NCI-H146 (cell line): ENCODE data around the gene SNRPD1.
"Not testable (repeated sequence)": the region's sequence is repeated elsewhere in the genome, so short reads cannot be mapped to it uniquely, and the experiment has no call there.

Source experiments
- DNase-seq: peaks from one replicate; lab custom pipeline; 2025; lab: John Stamatoyannopoulos, UW

The SNRPD1 gene

DNA sequence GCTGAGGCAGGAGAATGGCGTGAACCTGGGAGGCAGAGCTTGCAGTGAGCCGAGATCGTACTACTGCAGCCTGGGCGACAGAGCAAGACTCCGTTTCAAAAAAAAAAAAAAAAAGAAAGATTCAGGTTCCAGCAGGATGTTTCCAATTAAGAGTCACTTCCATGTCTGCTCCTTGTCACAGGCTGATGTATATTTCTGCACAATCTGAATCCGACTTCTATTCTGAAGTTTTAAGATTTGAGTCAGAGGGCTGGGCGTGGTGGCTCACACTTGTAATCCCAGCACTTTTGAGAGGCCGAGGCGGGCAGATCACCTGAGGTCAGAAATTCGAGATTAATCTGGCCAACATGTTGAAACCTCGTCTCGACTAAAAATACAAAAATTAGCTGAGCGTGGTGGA lies 24.7 kb downstream of the SNRPD1 start:
- DNase-seq, result no peak

DNA sequence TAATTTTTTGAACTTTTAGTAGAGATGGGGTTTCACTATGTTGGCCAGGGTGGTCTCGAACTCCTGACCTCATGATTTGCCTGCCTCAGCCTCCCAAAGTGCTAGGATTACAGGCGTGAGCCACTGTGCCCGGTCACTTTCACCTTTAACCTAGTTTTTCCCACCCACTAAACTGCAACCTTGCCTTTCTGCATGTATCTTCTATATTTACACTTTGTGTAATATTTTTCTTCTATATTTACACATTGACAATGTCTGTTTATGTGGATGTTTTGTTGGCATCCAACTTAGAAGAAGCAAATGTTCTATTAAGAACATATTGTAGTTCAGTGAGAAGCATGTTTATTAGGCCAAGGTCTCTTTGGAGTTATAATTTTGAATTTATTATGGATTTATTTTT lies 26.7 kb downstream of the SNRPD1 start:
- DNase-seq, result no peak

DNA sequence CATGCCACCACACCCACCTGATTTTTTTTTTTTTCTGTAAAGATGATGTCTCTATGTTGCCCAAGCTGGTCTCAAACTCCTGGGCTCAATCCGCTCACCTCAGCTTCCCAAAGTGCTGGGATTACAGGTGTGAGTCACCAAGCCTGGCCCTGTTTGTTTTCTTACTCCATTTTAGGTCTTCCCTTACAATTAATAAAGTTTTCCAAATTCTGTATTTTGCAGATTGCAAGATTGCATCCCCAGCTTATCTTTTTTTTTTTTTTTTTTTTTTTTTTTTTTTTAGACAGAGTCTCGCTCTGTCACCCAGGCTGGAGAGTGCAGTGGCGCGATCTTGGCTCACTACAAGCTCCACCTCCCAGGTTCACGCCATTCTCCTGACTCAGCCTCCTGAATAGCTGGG lies 28.3 kb downstream of the SNRPD1 start:
- DNase-seq, result not testable (repeated sequence)

DNA sequence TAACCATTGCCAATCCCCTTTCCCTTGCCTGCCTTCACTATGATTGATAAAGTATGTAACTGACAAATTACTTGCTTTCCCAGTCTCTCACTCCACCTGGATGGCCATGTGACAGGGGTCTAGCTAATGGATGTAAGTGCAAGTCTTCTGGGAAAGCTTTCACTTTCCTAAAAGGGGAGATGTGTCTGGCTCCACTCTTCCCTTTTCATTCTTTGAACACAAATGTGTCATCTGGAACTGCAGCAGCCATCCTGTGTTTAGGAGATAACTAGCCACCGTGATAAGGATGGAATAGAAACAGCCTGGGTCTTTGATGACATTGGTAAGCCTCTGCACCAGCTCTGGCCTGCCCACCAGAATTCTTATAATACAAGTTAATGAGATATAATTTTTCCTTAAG lies 38.2 kb downstream of the SNRPD1 start:
- DNase-seq, result no peak

DNA sequence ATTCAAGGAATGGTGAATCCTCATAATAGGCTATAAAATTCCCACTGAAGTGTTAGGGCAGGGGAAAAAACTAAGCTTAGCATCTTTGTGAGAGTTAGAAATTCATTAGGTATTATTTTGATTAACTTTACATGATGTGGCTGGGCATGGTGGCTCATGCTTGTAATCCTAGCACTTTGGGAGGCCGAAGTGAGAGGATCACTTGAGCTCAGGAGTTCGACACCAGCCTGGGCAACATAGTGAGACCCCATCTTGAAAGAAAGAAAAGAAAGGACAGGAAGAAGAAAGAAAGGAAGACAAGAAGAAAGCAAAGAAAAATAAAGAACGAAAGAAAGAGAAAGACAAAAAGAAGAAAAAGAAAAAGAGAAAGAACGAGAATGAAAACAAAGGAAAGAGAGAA lies 40.0 kb downstream of the SNRPD1 start:
- no peak for DNase-seq

DNA sequence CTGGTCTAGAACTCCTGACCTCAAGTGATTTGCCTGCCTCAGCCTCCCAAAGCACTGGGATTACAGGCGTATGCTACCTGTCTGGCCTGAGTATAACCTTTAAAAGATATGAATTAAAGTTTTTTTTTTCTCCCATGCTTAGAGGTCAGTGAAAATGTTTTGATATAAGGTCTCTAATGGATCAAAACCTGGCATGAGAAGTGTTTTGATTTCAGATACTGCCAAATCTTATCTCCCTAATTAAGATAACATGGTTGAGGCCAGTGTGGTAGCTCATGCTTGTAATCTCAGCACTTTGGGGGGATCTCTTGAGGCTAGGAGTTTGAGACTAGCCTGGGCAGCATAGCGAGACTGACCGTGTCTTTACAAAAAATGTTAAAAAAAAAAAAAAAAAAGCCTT lies 41.2 kb downstream of the SNRPD1 start:
- DNase-seq, result no peak

DNA sequence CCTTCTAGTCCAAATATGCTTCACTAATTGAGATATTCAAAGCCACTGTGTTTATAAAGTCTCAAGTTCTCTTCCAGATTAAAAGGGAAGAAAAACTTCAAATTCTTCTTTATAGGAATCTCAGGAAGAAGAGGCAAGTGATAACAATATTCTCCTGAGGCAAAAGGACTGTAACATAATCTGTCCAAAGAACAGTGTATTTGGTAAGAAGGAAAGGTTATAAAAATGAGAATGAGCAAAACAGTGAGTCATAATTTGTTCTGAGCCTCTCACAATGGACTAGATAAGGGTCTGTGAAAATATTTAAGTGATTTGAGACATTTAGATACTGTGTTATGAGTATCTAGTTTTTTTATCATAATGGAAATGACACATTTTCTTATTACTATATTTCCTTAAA lies 44.3 kb downstream of the SNRPD1 start:
- no peak for DNase-seq

DNA sequence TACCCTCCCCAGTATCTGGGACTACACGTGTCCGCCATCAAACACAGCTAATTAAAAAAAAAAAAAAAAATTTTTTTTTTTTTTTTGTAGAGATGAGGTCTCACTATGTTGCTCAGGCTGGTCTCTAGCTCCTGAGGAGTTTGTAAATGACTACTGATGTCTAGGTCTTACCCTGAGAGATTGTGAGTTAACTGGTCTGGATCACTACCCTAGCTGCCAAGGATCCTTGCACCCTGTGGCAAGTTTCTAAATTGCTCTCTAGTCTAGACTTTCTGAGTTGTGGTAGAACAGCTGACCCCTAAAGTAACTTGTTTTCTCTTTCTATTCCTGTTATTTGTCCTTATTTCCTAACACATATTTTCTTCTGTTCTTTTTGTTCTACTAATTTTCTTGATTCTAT lies 48.0 kb downstream of the SNRPD1 start:
- no peak for DNase-seq

DNA sequence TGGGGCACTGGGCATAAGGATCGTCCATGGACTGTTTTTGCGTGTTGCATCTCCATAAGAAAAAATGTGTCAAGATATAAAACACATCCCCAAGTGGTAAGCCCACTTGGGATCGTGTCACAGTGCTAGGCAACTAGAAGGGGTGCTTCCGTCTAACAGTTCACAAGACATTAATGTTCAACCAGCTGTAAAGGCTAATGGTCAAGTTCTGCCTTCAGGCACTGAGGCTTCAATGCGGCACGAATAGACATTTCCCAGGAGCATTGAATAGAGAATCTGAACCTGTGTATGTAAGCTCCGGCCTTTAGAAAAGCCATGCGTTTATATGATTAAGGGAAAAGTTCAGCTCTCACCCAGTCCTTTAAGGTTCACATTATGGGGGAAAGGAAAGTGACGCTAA lies 50.5 kb downstream of the SNRPD1 start:
- DNase-seq, result no peak

DNA sequence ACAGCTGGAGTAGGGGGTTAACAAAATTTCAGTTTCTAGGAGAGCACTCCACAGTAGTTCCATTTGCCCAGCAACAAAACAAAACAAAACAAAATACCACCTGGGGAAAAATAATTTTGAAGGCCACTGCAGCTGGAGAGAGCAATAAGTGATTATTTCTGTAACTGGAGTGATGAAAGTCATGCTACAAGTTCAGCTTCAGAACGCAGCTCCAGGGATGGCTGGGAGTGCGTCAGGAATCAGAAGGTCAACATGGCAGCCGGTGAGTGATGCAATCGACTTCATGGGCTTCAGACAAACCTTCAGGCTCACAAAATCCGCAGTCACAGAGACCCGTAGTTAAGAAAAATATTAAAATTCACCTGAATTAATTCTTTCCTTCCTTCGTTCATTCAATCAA lies 51.5 kb downstream of the SNRPD1 start:
- no peak for DNase-seq

DNA sequence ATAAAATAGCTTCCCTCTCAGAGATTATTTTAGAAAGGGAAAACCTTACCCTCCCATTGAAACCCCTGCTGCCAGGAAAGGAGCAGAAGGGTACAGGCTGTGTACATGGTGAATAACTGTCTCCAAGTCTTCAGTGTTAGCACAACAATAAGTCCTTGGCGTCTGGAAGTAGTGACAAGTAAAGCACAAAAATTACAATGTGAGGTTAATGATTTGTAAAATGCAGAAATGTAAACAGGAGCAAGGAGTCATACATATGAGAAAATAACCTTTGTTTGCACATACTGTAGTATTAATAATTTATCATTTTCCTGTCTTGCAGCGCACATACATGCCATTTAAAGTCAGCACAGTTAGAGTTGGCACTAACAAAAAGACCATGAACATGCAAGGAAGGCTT lies 52.0 kb downstream of the SNRPD1 start:
- DNase-seq, result no peak

DNA sequence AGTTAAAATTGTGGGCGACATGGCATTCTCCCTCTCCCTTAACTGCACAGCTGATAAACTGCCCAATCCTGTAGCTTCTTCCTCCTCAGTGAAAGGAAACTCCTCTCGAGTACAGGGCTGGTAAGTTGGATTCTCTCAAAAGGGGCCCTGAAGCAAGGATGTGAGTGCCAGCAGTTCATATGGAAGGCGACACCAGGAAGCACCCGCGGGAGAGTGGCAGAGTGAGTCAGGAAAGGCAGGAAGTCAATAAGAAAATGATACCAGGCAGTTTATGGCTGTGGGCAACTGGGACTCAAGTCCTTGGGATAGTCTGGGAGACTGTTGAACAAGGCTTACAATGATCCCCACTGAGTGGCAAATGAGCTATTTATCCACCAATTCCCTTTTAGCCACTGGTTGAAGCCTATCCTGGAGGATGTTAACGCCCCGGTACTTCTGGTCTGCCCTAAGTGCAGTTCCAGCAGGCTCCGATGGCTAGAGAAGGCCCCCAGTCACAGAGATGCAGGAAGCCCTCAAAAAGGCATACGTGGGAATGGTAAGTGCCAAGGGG lies 57.7 kb downstream of the SNRPD1 start:
- no peak for DNase-seq

DNA sequence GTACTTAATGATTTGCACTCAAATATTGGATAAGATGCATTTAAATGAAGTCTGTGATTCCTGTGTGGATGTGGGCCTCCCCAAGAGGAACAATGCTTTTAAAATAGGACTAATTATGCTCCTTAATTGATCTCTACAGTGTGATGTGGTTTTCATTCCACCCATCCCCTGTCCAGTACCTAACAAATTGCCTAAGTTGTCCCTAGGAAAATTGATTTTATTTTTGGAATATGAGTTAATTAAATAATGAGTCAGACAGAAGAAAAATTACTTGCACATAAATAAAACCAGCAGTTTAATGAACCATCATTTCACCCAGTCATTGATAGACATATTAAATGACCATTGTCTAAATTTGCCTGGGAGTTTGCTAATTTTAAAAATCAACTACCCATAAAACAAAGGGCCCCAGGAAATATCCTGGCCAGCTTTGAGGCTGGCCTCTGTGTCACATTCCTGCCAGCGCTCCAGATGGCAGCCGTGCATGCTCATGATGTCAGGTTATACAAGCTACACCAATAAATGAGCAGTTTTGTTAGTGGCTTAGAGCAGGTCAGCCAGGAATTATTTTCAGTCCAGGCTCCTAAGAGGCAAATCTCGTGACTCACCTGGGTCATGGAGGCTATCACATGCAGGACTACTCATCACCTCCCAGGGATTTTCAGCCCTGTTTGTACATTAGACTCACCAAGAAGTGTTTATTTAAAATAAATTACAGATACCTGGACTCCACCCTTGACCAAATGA lies 60.6 kb downstream of the SNRPD1 start:
- DNase-seq, result peak; percentile 51

DNA sequence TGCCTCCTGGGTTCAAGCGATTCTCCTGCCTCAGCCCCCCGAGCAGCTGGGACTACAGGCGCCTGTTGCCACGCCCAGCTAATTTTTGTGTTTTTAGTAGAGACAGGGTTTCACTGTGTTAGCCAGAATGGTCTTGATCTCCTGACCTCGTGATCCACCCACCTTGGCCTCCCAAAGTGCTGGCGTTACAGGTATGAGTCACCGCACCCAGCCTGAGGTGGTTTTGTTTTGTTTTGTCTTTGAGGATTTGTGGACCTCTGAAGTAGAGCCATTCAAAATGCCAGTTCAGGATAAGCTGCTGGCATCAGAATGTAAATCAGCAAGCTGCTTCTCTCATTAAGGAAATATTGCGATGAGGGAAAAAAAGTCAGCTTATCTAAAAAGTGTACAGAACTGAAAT lies 63.2 kb downstream of the SNRPD1 start:
- not testable (repeated sequence) for DNase-seq

DNA sequence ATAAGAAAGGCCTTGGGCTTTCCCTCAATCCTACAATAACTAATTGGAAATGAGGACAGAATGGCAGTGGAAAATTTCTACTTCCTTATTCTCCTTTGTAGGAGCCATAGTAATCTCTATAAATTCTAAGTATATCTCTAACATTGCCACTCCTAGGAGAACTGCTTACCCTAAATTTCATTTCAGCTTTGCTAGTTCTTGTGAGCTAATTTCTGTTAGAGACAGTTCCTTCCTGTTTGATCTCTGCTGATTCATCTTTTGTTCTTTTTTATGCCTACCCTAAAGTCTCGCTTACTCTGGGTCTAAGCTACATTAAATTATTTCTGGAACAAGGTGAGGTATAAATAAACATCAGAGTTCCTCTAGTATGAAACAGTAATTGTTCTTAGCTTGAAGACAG lies 66.7 kb downstream of the SNRPD1 start:
- no peak for DNase-seq

DNA sequence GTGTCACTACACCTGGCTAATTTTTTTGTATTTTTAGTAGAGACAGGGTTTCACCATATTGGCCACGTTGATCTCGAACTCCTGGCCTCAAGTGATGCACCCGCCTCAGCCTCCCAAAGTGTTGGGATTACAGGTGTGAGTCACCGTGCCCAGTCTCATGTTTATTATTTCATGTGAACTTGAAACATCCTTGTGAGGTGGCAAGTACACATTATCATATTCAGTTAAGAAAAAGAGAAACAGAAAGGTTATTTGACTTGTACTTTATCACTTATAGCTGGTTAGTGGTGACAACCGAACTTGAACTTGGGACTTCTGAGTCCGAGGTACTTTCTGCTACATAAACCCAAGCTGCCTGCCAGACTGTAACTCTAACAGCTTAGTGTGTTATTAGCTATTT lies 68.0 kb downstream of the SNRPD1 start:
- DNase-seq, result no peak

DNA sequence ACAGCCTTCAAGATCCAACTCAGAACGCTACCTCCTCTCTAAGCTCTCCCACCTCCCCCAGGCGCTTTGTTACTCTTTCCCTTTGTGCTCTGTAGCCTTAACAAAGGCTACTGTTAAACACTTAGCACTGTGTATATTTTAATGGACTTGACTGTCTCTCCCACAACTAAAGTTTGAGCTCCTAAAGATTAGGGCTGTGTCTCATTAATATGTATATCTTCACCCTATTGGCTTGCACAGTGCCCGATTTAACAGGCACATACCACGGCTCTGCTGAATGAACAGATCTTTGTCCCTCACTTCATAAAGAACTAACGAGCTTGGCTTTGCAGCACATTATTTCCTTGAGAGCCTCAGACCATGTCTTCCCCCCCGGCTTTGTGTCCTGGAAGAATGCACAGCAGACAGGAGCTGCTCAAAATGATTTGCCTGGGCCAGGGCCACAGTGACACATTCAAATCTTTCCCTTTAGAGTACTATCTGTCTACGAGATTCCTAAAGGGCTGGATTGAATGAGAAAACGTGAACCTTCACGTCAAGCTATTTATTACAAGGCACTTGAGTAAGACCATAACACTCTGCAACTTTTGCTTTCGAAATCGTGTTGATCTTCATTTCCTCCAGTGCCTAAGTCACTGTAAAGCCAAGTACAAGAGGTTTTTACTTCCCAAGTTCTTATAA lies 70.4 kb downstream of the SNRPD1 start:
- DNase-seq, result no peak
